ENCODE measurements around the gene TSHZ2.

TSHZ2 gene

GRCh38 chr20:53332022-53332837, 360.1 kb downstream of the TSHZ2 start:
- no peak overlapping the region for H3K27ac ChIP-seq
- TF ChIP-seq, protein P1, sequence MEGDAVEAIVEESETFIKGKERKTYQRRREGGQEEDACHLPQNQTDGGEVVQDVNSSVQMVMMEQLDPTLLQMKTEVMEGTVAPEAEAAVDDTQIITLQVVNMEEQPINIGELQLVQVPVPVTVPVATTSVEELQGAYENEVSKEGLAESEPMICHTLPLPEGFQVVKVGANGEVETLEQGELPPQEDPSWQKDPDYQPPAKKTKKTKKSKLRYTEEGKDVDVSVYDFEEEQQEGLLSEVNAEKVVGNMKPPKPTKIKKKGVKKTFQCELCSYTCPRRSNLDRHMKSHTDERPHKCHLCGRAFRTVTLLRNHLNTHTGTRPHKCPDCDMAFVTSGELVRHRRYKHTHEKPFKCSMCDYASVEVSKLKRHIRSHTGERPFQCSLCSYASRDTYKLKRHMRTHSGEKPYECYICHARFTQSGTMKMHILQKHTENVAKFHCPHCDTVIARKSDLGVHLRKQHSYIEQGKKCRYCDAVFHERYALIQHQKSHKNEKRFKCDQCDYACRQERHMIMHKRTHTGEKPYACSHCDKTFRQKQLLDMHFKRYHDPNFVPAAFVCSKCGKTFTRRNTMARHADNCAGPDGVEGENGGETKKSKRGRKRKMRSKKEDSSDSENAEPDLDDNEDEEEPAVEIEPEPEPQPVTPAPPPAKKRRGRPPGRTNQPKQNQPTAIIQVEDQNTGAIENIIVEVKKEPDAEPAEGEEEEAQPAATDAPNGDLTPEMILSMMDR (IDR thresholded peaks at IDR 0.05) = no peak
- no peak for TF ChIP-seq ZFX (IDR thresholded peaks at IDR 0.05; ENCODE audit: borderline replicate concordance)

GRCh38 chr20:53334861-53335260, 362.7 kb downstream of the TSHZ2 start:
- TF ChIP-seq, protein P1 (IDR thresholded peaks at IDR 0.05) = no peak
- TF ChIP-seq ZFX (IDR thresholded peaks at IDR 0.05; ENCODE audit: borderline replicate concordance) = no peak
- no peak overlapping the region for H3K27ac ChIP-seq

GRCh38 chr20:53335555-53335954, 363.4 kb downstream of the TSHZ2 start:
- no peak overlapping the region for H3K27ac ChIP-seq
- TF ChIP-seq, protein P1 (IDR thresholded peaks at IDR 0.05) = no peak
- no peak for TF ChIP-seq ZFX (IDR thresholded peaks at IDR 0.05; ENCODE audit: borderline replicate concordance)

GRCh38 chr20:53336892-53337291, 364.7 kb downstream of the TSHZ2 start:
- TF ChIP-seq ZFX (IDR thresholded peaks at IDR 0.05; ENCODE audit: borderline replicate concordance) = no peak
- TF ChIP-seq, protein P1 (IDR thresholded peaks at IDR 0.05) = no peak
- no peak overlapping the region for H3K27ac ChIP-seq

GRCh38 chr20:53337390-53338101, 365.4 kb downstream of the TSHZ2 start:
- no peak overlapping the region for H3K27ac ChIP-seq
- no peak for TF ChIP-seq ZFX (IDR thresholded peaks at IDR 0.05; ENCODE audit: borderline replicate concordance)
- TF ChIP-seq, protein P1 (IDR thresholded peaks at IDR 0.05) = no peak

GRCh38 chr20:53338716-53339115, 366.6 kb downstream of the TSHZ2 start:
- no peak for TF ChIP-seq ZFX (IDR thresholded peaks at IDR 0.05; ENCODE audit: borderline replicate concordance)
- TF ChIP-seq, protein P1 (IDR thresholded peaks at IDR 0.05) = no peak

GRCh38 chr20:53342429-53342828, 370.3 kb downstream of the TSHZ2 start:
- TF ChIP-seq, protein P1 (IDR thresholded peaks at IDR 0.05) = no peak
- TF ChIP-seq ZFX (IDR thresholded peaks at IDR 0.05; ENCODE audit: borderline replicate concordance) = no peak
- no peak overlapping the region for H3K27ac ChIP-seq

More at GRCh38 chr20:53338716-53339115, 366.6 kb downstream of the TSHZ2 start:
- H3K27ac ChIP-seq = no peak overlapping the region
